ENCODE results near the gene HDAC1.
A peak's percentile ranks its signal among the peaks of the same experiment; 100 is the strongest.
"Not testable (repeated sequence)": the region's sequence is repeated elsewhere in the genome, so short reads cannot be mapped to it uniquely, and the experiment has no call there.

Gene HDAC1

GRCh38 chr1:32291708-32292538 lies at the start of gene HDAC1:
Gene HDAC1 (plus strand): TSS chr1:32292083. CDS start chr1:32292170, 87 bp downstream.
- peak; percentile 96 for DNase-seq

DNA sequence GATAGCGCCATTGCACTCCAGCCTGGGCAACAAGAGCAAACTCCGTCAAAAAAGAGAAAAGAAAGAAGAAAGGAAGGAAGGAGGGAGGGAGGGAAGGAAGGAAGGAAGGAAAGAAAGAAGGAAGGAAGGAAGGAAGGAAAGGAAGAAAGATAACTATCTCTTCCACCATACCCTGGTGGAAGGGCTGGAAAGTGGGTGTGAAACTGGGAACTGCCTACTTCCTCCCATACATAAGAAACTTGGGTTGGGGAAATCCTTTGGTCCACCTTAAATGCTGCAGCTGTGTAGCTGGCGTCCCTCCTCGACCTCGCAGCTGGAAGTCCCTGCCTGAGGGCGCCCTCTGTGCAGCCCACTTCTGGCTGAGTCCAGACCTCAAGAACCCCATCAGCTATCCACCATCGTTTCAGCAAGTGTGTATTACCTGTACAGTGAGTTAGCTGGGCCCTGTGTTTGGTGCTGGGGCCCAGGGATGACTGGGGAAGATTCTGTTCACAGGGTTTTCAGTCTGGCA lies 49.5 kb upstream of the HDAC1 start:
- no peak for DNase-seq

- DNase-seq: no peak
Measured at GRCh38 chr1:32246888-32247273, 45.0 kb upstream of the HDAC1 start, which contains the start of gene FAM167B. Gene FAM167B (plus strand): TSS chr1:32247222. CDS start chr1:32247422, 200 bp downstream.

GRCh38 chr1:32247452-32247851 lies 44.4 kb upstream of the HDAC1 start:
- no peak for DNase-seq

- DNase-seq: peak; percentile 81
Measured at GRCh38 chr1:32247983-32248889, 43.6 kb upstream of the HDAC1 start.

DNA sequence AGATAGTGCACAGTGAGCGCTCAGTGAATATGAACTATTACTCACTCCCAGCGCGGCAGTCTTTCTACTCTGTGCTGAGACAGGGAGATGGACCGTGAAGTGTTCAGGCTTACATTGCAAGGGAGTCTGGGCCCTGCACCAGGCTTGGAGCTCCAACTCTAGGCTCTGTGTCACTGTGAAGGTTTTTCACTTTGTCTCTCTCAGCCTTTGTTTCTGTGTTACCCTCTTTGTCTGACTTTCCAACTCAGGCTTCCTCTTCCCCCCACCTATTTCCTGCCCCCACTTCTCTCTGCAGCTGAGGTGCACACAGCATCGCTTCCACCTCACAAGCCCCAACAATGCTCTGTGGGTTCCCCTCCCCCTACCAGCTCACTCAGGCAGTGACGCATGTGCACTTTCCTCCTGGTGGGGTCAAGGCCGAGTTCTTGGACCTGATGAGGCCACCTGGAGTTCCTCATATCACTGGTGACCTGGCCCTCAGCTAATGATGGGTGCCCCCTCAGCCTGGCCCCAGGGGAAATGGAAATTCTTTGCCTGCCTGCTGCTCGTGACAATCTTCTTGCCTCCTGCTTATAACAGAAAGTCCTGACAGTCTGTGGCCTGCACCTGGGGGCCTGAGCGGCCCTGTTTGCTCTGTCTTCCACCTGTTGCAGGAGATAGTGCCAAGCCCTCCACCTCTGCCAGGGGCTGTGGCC lies 41.9 kb upstream of the HDAC1 start:
- DNase-seq: peak; percentile 71

DNA sequence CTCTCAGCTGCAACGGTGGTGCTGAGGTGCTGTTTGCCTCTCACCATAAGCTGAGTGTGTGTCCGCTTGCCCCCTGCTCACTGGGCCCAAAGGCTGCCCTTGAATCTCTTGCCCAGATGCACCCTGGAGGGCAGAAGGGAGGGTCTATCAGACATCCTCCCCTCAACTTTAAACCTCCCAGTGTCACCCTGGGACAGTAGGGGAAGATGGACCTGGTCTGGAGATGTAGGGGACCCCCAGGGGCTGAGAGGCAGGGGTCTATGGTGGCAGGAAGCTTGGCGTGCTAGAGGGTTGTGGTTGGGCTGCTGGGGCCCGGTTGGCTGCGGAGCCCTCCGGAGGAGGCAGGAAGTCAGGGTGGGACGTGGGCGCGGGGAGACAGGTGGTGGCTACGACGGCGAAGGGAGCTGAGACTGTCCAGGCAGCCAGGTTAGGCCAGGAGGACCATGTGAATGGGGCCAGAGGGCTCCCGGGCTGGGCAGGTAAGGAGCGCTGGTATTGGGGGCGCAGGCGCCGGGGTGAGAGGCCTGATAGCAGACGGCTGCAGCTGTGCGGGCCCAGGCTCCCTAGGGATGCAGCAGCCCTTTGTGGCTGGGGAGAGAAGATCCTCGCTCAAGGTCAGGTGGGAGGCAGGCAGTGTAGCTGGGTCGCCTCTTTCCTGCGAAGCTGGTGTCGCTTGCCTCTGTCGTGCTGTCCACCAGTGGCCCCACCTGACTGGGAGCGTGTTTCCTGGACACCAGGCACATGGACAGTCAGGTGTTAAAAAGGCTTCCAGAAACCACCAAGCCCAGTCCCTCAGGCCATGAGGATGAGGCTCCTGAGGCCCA lies 40.8 kb upstream of the HDAC1 start, which contains the start of gene LCK:
Gene LCK (plus strand): TSS at position 373 of the 824 bp plus-strand sequence. CDS start 23,065 bp downstream, outside the sequence.
- DNase-seq: peak; percentile 73

- DNase-seq: no peak
Measured at GRCh38 chr1:32255072-32256071, 36.5 kb upstream of the HDAC1 start.

DNA sequence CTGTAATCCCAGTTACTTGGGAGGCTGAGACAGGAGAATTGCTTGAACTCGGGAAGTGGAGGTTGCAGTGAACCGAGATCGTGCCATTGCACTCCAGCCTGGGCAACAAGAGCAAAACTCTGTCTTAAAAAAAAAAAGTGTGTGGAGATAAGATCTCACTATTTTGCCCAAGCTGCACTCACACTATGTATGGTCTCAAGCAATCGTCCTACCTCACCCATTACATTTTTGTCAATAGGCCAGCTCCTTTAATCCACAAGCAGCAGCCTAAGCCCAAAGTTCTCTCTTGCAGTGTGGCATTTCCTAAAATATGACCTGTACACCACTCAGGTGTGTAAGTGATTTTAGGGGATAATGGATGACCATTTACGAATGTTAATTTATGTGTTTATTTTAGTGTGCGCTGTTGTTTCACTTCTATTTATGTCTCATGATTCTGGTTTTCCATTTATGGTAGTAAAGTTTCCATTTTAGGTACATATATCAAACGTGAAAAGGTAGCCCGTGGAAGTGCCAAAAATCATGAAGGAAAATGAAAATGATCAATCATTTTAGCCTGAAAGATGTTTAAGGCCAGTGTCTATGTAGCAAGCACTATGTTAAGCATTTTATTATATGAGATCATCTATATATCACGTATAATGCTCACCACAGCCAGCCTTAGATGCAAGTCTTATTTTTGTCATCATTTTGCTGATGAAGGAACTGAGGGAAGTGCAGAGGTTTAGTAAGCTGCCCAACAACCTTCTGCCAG lies 35.2 kb upstream of the HDAC1 start:
- no peak for DNase-seq

DNA sequence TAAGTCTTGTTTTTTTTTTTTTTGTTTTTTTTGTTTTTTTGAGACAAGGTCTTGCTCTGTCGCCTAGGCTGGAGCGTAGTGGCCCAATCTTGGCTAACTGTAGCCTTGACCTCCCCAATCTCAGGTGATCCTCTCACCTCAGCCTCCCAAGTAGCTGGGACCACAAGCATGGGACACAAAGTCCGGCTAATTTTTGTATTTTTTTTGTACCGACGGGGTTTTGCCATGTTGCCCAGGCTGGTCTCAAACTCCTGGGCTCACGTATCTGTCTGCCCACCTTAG lies 34.7 kb upstream of the HDAC1 start:
- DNase-seq: no peak

DNA sequence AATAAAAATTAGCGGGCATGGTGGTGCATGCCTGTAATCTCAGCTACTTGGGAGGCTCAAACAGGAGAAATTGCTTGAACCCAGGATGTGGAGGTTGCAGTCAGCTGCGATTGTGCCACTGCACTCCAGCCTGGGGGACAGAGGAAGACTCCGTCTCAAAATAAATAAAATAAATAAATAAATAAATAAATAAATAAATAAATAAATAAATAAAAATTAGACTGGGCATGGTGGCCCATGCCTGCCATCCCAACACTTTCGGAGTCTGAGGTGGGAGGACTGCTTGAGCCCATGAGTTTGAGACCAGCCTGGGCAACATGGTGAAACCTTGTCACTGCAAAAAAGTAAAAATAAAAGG lies 28.7 kb upstream of the HDAC1 start:
- DNase-seq: not testable (repeated sequence)

DNA sequence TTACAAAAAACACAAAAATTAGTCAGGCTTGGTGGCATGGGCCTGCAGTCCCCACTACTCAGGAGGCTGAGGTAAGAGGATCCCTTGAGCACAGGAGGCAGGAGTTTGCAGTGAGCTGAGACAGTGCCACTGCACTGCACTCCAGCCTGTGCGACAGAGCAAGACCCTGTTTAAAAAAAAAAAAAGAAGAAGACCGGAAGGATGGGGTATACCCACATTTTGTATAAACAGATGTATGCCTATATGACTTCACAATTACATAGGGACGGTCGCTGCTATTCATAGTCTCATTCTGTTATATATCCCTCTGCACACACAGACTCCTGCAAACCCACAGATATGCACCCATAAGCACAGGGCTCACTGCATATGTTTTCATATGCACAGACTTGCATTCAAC lies 28.1 kb upstream of the HDAC1 start:
- DNase-seq: no peak

DNA sequence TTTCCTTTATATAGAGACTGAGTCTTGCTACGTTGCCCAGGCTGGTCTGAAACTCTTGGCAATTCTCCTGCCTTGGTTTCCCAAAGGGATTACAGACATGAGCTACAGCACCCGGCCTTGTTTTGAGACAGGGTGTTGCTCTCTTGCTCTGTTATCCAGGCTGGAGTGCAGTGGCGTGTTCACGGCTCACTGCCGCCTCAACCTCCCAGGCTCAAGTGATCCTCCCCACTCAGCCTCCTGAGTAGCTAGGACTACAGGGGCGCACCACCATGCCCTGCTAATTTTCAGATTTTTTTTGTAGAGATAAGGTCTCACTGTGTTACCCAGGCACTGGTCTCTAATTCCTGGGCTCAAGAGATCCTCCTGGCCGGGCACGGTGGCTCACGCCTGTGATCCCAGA lies 26.0 kb upstream of the HDAC1 start:
- no peak for DNase-seq

DNA sequence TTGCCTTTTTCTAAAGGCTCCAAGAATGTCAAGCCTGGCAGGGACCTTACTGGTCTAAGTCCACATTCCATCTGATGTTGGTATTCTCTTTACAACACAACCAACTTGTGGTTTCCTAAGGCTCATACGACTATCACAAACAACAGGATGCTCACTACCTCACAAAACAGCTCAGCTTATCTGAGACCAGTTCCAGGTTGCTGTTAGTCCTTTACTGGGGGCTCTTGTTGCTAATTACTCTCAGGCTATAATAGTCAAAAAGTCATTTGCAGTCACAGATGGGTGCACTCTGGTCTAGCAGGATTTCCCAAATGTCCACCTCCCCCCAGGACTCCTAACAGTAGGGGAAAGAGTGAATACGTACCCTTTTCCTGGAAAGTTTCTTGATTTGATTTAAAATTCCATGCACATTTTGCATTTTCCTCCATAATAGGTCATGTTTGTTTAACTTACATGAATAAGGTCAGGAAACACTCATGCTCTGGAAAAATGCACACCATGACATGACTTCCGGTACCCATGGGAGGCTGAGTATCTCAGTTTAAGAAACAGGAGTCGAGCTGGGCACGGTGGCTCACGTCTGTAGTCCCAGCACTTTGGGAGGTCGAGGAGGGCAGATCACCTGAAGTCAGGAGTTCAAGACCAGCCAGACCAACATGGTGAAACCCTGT lies 24.8 kb upstream of the HDAC1 start:
- no peak for DNase-seq

DNA sequence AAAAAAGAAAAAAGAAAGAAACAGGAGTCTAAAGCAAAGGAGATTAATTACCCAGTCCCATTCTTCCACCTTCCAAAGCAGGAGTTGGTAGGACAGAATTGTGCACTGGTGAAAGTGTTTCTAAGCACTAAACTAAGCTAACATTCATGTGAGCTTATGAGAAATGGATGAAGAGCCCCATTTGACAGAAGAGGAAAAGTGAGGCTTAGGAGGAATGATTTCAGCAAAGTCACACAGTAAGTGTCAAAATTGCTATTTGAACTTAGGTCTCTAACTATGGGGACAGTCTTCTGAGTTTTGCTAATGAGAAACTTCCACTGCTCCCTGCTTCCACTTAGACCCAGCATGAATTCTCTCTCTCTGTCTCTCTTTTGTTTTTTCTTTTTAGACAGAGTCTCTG lies 22.1 kb upstream of the HDAC1 start:
- no peak for DNase-seq

DNA sequence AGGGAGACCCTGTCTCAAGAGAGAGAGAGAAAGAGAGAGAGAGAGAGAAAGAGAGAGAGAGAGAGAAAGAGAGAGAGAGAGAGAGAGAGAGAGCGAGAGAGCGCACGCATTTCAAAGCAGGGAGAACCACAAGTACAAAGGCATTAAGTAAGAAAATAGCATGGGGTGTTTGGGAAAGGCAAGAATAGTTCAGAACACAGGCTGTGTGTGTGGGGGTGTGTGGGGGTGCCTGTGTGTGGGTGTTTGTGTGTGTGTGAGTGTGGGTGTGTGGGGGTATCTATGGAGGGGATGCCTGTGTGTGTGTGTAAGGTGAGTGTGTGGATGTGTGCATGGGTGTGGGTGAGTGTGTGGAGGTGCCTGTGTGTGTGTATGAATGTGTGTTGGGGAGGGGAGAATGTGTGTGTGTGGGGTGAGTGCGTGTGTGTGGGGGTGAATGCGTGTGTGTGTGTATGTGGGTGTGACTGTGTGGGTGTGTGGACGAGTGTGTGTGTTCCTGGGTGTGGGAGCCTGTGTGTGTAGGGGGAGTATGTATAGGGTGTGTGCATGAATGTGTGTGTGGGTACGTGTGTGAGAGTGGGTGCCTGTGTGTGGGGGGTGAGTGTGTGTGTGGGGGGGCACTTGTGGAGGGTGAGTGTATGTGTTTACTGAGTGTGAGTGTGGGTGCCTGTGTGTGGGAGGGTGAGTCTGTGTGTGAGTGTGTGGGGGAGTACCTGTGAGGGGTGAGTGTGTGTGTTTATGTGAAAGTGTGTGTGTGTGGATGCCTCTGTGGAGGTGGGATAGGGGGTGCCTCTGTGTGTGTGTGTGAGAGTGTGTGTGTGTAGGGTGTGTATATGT lies 19.1 kb upstream of the HDAC1 start:
- peak; percentile 25 for DNase-seq

DNA sequence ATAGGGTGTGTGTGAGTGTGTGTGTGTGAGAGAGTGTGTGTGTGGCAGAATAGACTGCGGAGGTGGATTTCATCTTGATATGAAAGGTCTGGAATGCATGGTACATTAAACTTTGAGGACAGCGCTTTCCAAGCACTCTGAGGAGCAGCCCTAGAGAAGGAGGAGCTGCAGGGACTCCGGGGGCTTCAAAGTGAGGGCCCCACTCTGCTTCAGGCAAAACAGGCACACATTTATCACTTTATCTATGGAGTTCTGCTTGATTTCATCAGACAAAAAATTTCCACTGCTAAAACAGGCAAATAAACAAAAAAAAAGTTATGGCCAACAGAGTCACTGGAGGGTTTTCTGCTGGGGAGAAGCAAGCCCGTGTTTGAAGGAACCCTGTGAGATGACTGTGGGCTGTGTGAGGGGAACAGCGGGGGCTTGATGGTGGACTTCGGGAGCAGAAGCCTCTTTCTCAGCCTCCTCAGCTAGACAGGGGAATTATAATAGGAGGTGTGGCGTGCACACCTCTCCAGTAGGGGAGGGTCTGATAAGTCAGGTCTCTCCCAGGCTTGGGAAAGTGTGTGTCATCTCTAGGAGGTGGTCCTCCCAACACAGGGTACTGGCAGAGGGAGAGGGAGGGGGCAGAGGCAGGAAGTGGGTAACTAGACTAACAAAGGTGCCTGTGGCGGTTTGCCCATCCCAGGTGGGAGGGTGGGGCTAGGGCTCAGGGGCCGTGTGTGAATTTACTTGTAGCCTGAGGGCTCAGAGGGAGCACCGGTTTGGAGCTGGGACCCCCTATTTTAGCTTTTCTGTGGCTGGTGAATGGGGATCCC lies 18.3 kb upstream of the HDAC1 start:
- peak; percentile 74 for DNase-seq

Measured in stimulated activated CD4-positive, alpha-beta T cell treated with anti-CD3 and anti-CD28 coated beads, Interleukin-4, amount 100 ng/mL, for 1 hour (primary cell).